Measurements from ENCODE around the gene DLGAP4.

The DLGAP4 gene

GRCh38 chr20:36330091-36330490, 24.0 kb downstream of the DLGAP4 start:
- H3K4me2 ChIP-seq = no peak overlapping the region
- no peak for TF ChIP-seq Cebpa-rat (IDR thresholded peaks at IDR 0.05)
- no peaks in the 10 kb centered on the region for H3K4me1 ChIP-seq
- no peak overlapping the region for H3K4me3 ChIP-seq
- H3K9me3 ChIP-seq = no peaks in the 10 kb centered on the region
- no peaks in the 10 kb centered on the region for H3K27me3 ChIP-seq
- H4K20me1 ChIP-seq = 0 out of 2 replicates have a peak, but pooled peaks cover 5% of the 10 kb centered on the region
- H3K9ac ChIP-seq = no peak overlapping the region
- H3K27ac ChIP-seq = no peak overlapping the region
- no peaks in the 10 kb centered on the region for H3K36me3 ChIP-seq

GRCh38 chr20:36331209-36331608, 25.1 kb downstream of the DLGAP4 start:
- no peak for TF ChIP-seq Cebpa-rat (IDR thresholded peaks at IDR 0.05)
- no peaks in the 10 kb centered on the region for H3K4me1 ChIP-seq
- no peak overlapping the region for H3K27ac ChIP-seq
- H3K9me3 ChIP-seq = no peaks in the 10 kb centered on the region
- no peaks in the 10 kb centered on the region for H3K27me3 ChIP-seq
- H4K20me1 ChIP-seq = 0 out of 2 replicates have a peak, but pooled peaks cover 5% of the 10 kb centered on the region
- no peak overlapping the region for H3K4me2 ChIP-seq
- no peak overlapping the region for H3K9ac ChIP-seq
- H3K36me3 ChIP-seq = no peaks in the 10 kb centered on the region
- H3K4me3 ChIP-seq = no peak overlapping the region

DNA sequence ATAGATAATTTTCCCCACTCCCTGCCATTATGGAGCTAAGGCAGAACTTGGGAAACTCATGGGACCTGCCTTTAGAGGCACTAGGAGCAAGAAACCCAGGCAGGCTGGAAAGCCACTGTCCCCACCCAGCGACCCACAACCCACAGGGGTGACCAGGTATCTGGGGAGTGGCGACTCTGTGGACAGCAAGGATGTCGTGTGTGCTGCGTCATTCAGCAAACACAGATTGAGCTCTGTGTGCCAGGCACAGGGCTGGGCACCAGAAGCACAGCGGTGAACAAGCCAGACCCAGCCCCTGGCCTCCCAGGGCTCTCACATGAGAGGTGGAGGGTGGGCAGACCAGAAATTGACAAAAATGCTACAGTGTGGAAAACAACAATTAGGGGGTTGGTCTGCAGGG, 27.7 kb downstream of the DLGAP4 start:
- 0 out of 2 replicates have a peak, but pooled peaks cover 5% of the 10 kb centered on the region for H4K20me1 ChIP-seq
- H3K9ac ChIP-seq = no peak overlapping the region
- TF ChIP-seq Cebpa-rat (IDR thresholded peaks at IDR 0.05) = no peak
- H3K9me3 ChIP-seq = no peaks in the 10 kb centered on the region
- H3K4me2 ChIP-seq = no peak overlapping the region
- no peaks in the 10 kb centered on the region for H3K36me3 ChIP-seq
- no peak overlapping the region for H3K27ac ChIP-seq
- no peak overlapping the region for H3K4me3 ChIP-seq
- no peaks in the 10 kb centered on the region for H3K27me3 ChIP-seq
- H3K4me1 ChIP-seq = no peaks in the 10 kb centered on the region; the same call in 1 of the 2 replicates

DNA sequence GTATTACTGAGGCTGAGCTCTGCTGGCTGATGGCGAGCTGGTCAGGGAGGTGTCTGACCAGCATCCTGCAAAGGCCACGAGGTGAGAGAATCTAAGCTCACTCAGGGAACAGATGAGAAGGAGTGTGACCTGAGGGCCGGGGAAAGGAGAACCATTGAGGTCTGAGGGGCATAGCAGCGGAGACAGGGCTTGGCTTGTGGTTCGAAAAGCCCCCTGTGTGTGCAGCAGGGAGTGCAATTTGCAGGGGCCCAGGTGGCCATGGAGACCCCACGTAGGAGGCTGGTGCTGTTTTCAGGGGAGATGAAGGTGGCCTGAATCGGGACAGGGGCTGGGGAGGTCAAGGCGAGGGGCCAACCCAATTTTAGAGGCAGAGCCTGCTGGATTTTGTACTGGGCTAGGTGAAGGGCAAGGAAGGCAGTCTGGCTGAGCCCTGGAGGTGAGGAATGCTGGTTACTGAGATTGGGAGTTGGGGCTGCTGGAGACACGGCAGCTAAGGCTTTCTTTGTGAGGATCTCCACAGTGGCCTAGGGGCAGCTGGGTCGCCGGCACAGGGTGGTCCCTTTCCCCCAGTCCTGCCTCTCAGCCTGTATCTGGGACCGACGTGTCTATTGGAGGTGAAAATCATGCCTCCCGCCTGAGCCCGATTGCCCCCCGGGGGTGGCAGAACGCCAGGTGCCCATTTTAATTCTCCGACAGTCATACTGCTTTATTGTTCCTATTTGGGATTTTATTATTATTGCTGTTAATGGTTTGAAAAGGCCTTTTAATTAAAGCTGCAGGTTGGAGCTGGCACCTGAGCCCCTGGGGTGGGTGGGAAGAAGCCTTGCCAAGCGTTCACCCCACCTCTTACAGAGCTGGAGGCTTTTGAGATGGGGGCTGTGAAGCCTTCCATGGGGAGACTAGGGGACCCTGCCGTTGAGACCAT, 28.4 kb downstream of the DLGAP4 start:
- H3K4me3 ChIP-seq = no peak overlapping the region
- no peak overlapping the region for H3K9ac ChIP-seq
- H3K27ac ChIP-seq = no peak overlapping the region
- H3K27me3 ChIP-seq = no peaks in the 10 kb centered on the region
- H3K4me2 ChIP-seq = no peak overlapping the region
- H3K4me1 ChIP-seq = no peaks in the 10 kb centered on the region; the same call in 1 of the 2 replicates
- H3K9me3 ChIP-seq = no peaks in the 10 kb centered on the region
- no peaks in the 10 kb centered on the region for H3K36me3 ChIP-seq
- TF ChIP-seq Cebpa-rat (IDR thresholded peaks at IDR 0.05) = no peak
- H4K20me1 ChIP-seq = 0 out of 2 replicates have a peak, but pooled peaks cover 5% of the 10 kb centered on the region

DNA sequence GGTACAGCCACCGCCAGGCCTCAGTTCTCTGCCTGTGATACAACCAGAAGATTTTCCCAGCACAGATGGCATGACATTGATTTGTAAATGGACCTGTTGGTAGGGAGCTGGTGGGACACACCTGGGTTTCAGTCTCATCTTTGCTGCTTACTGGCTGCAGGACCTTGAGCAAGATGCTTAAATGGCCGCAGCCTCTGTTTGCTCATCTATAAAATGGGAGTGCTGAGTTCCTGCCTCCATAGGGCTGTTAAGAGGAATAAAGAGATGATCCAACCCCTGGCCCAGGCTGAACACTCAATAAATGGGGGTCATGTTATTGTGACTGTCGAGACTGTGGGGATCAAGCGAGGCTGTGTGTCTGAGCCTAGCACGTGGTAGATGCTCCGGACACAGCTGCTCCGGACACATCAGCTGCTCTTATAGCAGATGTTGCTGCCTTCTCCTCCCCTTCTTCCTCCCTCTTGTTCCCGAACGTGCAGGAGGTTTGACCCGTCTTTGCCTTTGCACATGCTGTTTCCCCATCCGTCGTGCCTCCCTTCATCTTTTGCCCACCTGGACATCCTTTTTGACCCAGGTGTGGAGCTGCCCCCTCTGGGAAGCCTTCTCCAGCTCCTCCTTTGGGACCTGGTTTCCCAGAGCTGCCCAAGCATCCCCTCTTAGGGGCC, 29.2 kb downstream of the DLGAP4 start:
- Histone ChIP-seq H3K36me3 (no peaks in the 10 kb centered on the region), H3K4me3 (no peak overlapping the region), H3K27me3 (no peaks in the 10 kb centered on the region), H3K27ac (no peak overlapping the region), H4K20me1 (0 out of 2 replicates have a peak, but pooled peaks cover 5% of the 10 kb centered on the region), H3K9ac (no peak overlapping the region), H3K9me3 (no peaks in the 10 kb centered on the region), H3K4me1 (no peaks in the 10 kb centered on the region; the same call in 1 of the 2 replicates), H3K4me2 (no peak overlapping the region)
- no peak for TF ChIP-seq Cebpa-rat (IDR thresholded peaks at IDR 0.05)

- Histone ChIP-seq H4K20me1 (0 out of 2 replicates have a peak, but pooled peaks cover 2% of the 10 kb centered on the region), H3K4me3 (no peak overlapping the region), H3K4me2 (no peak overlapping the region), H3K27me3 (no peaks in the 10 kb centered on the region), H3K9ac (no peak overlapping the region), H3K27ac (no peak overlapping the region), H3K36me3 (no peaks in the 10 kb centered on the region), H3K9me3 (no peaks in the 10 kb centered on the region), H3K4me1 (no peaks in the 10 kb centered on the region; the same call in 1 of the 2 replicates)
- no peak for TF ChIP-seq Cebpa-rat (IDR thresholded peaks at IDR 0.05)
These were observed 30.1 kb downstream of the DLGAP4 start for GRCh38 chr20:36336204-36336603.

DNA sequence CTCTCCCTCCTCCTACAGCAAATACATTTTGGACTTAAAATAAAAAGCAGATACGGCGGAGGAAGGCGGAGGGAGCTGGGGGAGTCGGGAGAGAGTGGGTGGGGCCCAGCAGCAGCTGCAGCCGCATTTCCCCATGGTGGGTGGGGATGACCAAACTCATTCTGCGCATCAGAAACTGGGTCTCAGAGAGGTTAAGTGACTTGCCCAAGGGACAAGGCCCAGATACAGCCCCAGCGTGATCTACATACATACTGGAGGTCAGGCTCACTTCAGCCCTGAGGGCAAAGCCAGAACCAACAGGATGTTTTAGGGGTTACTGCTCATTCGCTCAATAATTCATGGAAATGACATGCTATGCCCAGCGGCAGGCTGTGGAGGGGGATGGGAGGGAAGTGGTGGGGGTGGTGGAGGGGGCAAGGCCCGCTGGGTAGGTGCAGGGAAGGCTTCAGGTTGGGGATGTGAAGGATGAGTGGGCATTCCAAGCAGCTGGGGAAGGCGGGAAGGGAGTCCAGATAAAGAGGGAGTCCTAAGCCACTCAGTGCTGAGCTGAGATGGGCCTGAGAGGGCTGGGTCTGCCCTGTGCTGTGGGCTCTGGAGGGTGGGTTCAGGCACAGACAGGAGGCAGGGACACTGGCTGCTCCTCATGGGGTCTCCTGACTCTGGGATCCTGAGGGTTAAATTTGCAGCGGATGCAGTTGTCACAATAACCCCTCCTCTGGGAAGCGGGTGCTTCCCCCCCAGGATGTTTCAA, 31.0 kb downstream of the DLGAP4 start:
- no peak for TF ChIP-seq Cebpa-rat (IDR thresholded peaks at IDR 0.05)
- Histone ChIP-seq H3K27ac (no peak overlapping the region), H3K4me3 (no peak overlapping the region), H3K9ac (no peak overlapping the region), H3K9me3 (no peaks in the 10 kb centered on the region), H3K4me2 (peak overlapping the region; percentile 37), H3K4me1 (no peaks in the 10 kb centered on the region; the same call in 1 of the 2 replicates), H3K27me3 (no peaks in the 10 kb centered on the region), H3K36me3 (no peaks in the 10 kb centered on the region), H4K20me1 (0 out of 2 replicates have a peak, but pooled peaks cover under 1% of the 10 kb centered on the region)

GRCh38 chr20:36337886-36338285, 31.7 kb downstream of the DLGAP4 start:
- no peak overlapping the region for H3K9ac ChIP-seq

More at GRCh38 chr20:36337886-36338285, 31.7 kb downstream of the DLGAP4 start:
- H4K20me1 ChIP-seq = peaks cover 8% of the 10 kb centered on the region; the same call in 1 of the 2 replicates
- no peaks in the 10 kb centered on the region for H3K9me3 ChIP-seq
- no peak overlapping the region for H3K27ac ChIP-seq
- H3K27me3 ChIP-seq = no peaks in the 10 kb centered on the region
- H3K4me1 ChIP-seq = no peaks in the 10 kb centered on the region; the same call in 1 of the 2 replicates
- no peak for TF ChIP-seq Cebpa-rat (IDR thresholded peaks at IDR 0.05)
- H3K4me2 ChIP-seq = no peak overlapping the region
- no peak overlapping the region for H3K4me3 ChIP-seq
- no peaks in the 10 kb centered on the region for H3K36me3 ChIP-seq
